COLO829 (cell line): ENCODE results near the gene ZNF790.

Source experiments
- DNase-seq: peaks from one replicate; pipeline ENCODE4 v3.0.0; 2012; ENCODE audit warnings: low spot score

ZNF790 gene

DNA sequence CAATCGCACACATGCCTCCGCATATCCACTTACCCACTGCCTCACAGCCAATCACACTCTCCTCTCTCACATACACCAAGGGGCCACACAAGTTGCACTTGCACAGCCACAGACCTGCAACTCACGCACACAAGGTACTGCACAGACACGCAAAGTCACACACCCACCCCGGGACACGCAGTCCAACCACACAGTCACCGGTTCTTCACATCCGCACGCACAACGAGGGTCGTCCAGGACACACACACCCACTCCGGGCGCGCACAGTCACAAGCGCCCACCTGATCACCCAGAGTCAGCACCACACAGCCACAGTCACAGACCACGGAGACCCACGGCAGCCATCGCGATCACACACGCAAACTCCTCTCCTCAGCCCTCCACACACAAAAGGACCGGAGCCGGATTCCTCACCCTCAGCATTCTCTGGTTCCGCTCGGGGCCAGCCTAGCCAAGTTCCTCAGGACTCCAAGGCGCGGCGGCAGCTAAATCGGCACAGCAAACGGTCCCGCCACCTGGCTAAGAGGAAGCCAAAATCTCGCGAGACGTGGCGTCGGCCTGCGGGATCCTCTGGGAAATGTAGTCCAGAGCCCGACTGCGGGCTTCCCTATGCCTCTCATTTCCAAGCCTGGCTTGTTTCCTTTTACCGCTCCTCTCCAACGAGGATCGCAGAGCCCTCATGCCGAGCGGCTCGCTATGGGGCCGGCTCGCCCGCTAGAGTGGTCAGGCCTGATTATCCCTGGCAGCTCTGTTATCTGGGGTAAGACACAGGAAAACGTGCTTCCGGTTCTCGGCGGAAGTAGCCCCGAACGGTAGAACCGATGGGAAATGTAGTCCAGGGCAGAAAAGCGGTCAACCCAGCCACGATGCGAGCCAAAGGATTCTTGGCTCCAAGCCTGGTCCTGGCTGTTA lies 65.6 kb downstream of the ZNF790 start, which contains the start of gene ZNF850:
TSS of gene ZNF850 (minus strand) at position 497 of the 912 bp plus-strand sequence. CDS start 10,201 bp downstream, outside the sequence.
- DNase-seq, result peak; percentile 93

- DNase-seq, result peak; percentile 49
Measured at GRCh38 chr19:36771261-36772231, 66.6 kb downstream of the ZNF790 start.
